Naive thymus-derived CD8-positive, alpha-beta T cell (primary cell): ENCODE measurements around the gene SMYD3. TPM values are rescaled to one million over a fixed set of nuclear protein-coding genes. Genes with fewer than 3 reads are reported as not detected.

Experiments
- ATAC-seq, 2 donors: fragments of 150-1000 bp; cut with Tn5 transposase in 1 of 2; sonication (Bioruptor Pico), chemical (Tn5 transposase) in 1 of 2; 1 replicate in 1 of 2; 2 replicates in 1 of 2; pipeline ENCODE4 v1.10.0; 2021; ENCODE audit warnings: mild to moderate bottlenecking in 2 of 2, moderate library complexity in 2 of 2
- POLR2A ChIA-PET: fragments of 350-600 bp; sonication (Branson Sonifier 250); formaldehyde crosslinking; loops from one replicate; lab custom pipeline; 2021; ENCODE audit warnings: antibody characterized with exemption; lab: Charles Lee
- DNase-seq, 10 donors: peaks; one replicate each; pipeline versions ENCODE4 v3.0.0 to v3.0.0-alpha.2; 2020 to 2022
- H3K27ac Mint-ChIP-seq, 10 donors: one replicate each; pipeline ENCODE4 v1.8.0; 2020 to 2022; ENCODE audit warnings: mild to moderate bottlenecking in 10 of 10, mixed read lengths in 10 of 10, moderate library complexity in 4 of 10, inconsistent platforms in 1 of 10
- H3K27me3 Mint-ChIP-seq, 5 donors: one replicate each; pipeline ENCODE4 v1.8.0; 2021 to 2022; ENCODE audit warnings: mixed read lengths in 5 of 5
- H3K36me3 Mint-ChIP-seq, 3 donors: one replicate each; pipeline ENCODE4 v1.8.0; 2020 to 2022; ENCODE audit warnings: mixed read lengths in 3 of 3, mild to moderate bottlenecking in 2 of 3, inconsistent platforms in 1 of 3
- H3K4me1 Mint-ChIP-seq, 4 donors: one replicate each; pipeline ENCODE4 v1.8.0; 2021 to 2022; ENCODE audit warnings: mixed read lengths in 4 of 4
- H3K4me3 Mint-ChIP-seq, 10 donors: one replicate each; pipeline ENCODE4 v1.8.0; 2020 to 2022; ENCODE audit warnings: mild to moderate bottlenecking in 10 of 10, mixed read lengths in 10 of 10, moderate library complexity in 6 of 10, inconsistent platforms in 1 of 10
- H3K9me3 Mint-ChIP-seq, 9 donors: one replicate each; pipeline ENCODE4 v1.8.0; 2020 to 2022; ENCODE audit warnings: mixed read lengths in 9 of 9, mild to moderate bottlenecking in 3 of 9, inconsistent platforms in 1 of 9, moderate library complexity in 1 of 9
- polyA plus RNA-seq, 3 donors: library from polyadenylated mRNA; unstranded; fragments of 300-500 nt; fragmentation: Illumina TruSeq; gene quantifications; one replicate each; pipeline ENCODE4 v1.2.3, GENCODE V29; 2021
- total RNA-seq, 8 experiments: library from RNA in 2 of 8; stranded (reverse) in 2 of 8; gene quantifications; one replicate each; pipeline ENCODE4 v1.2.3 and lab custom pipeline; 2021 to 2026

Gene SMYD3
- total and polyA plus RNA-seq, 5 experiments from 2014 or later: 19.1 to 42.1 (median 36.5) TPM

GRCh38 chr1:246418565-246419312 is 88.3 kb downstream of the SMYD3 start:
- POLR2A ChIA-PET: no interaction called here
- Mint-ChIP-seq H3K4me3 (no peak overlapping the region), H3K36me3 (peaks cover 24 to 44% (median 34%) of the 10 kb centered on the region in 3 donors), H3K4me1 (peaks cover 0 to 3% (median 2%) of the 10 kb centered on the region in 4 donors), H3K27ac (no peak overlapping the region), H3K27me3 (no peaks in the 10 kb centered on the region), H3K9me3 (peaks cover 0 to 22% (median 7%) of the 10 kb centered on the region in 9 donors)
- no peak for ATAC-seq
- no peak for DNase-seq

- H3K27ac Mint-ChIP-seq: no peak overlapping the region
- no peak overlapping the region for H3K4me3 Mint-ChIP-seq
- peaks cover 0 to 23% (median 7%) of the 10 kb centered on the region in 9 donors for H3K9me3 Mint-ChIP-seq
- no peaks in the 10 kb centered on the region for H3K27me3 Mint-ChIP-seq
- no peak for DNase-seq
- ATAC-seq: no peak
- POLR2A ChIA-PET: no interaction called here
- peaks cover 24 to 51% (median 35%) of the 10 kb centered on the region in 3 donors for H3K36me3 Mint-ChIP-seq
- peaks cover 0 to 5% (median 3%) of the 10 kb centered on the region in 4 donors for H3K4me1 Mint-ChIP-seq
Measured at GRCh38 chr1:246417813-246418564, 89.1 kb downstream of the SMYD3 start.

GRCh38 chr1:246417152-246417812 is 89.8 kb downstream of the SMYD3 start:
- Mint-ChIP-seq H3K27ac (no peak overlapping the region), H3K9me3 (peaks cover 1 to 26% (median 7%) of the 10 kb centered on the region in 9 donors), H3K27me3 (no peaks in the 10 kb centered on the region), H3K36me3 (peaks cover 25 to 56% (median 36%) of the 10 kb centered on the region in 3 donors), H3K4me1 (peaks cover 0 to 5% (median 2%) of the 10 kb centered on the region in 4 donors), H3K4me3 (no peak overlapping the region)
- DNase-seq: no peak
- POLR2A ChIA-PET: no interaction called here
- ATAC-seq: no peak

GRCh38 chr1:246416261-246416660 is 90.8 kb downstream of the SMYD3 start:
- peaks cover 1 to 31% (median 12%) of the 10 kb centered on the region in 9 donors for H3K9me3 Mint-ChIP-seq
- ATAC-seq: no peak
- no peak overlapping the region for H3K27ac Mint-ChIP-seq
- no peak overlapping the region for H3K4me3 Mint-ChIP-seq
- peaks cover 30 to 63% (median 40%) of the 10 kb centered on the region in 3 donors for H3K36me3 Mint-ChIP-seq
- no peaks in the 10 kb centered on the region for H3K27me3 Mint-ChIP-seq
- H3K4me1 Mint-ChIP-seq: peaks cover 0 to 3% (median 1%) of the 10 kb centered on the region in 4 donors
- POLR2A ChIA-PET: no interaction called here
- DNase-seq: no peak

GRCh38 chr1:246415028-246415427 is 92.1 kb downstream of the SMYD3 start:
- Mint-ChIP-seq H3K4me1 (peaks cover 0 to 3% (median 1%) of the 10 kb centered on the region in 4 donors), H3K27me3 (no peaks in the 10 kb centered on the region), H3K9me3 (peaks cover 1 to 31% (median 12%) of the 10 kb centered on the region in 9 donors), H3K27ac (no peak overlapping the region), H3K36me3 (peaks cover 30 to 65% (median 40%) of the 10 kb centered on the region in 3 donors), H3K4me3 (no peak overlapping the region)
- POLR2A ChIA-PET: no interaction called here
- ATAC-seq (no peak), DNase-seq (no peak)

GRCh38 chr1:246413430-246413829 is 93.6 kb downstream of the SMYD3 start:
- POLR2A ChIA-PET: no interaction called here
- Mint-ChIP-seq H3K36me3 (peaks cover 17 to 53% (median 26%) of the 10 kb centered on the region in 3 donors), H3K4me3 (no peak overlapping the region), H3K9me3 (peaks cover 0 to 22% (median 9%) of the 10 kb centered on the region in 9 donors), H3K27ac (no peak overlapping the region), H3K27me3 (no peaks in the 10 kb centered on the region), H3K4me1 (peaks cover 0 to 2% (median 0%) of the 10 kb centered on the region in 4 donors)
- DNase-seq (no peak), ATAC-seq (no peak)

GRCh38 chr1:246404078-246404477 is 103.0 kb downstream of the SMYD3 start:
- DNase-seq (no peak), ATAC-seq (no peak)
- Mint-ChIP-seq H3K27me3 (no peaks in the 10 kb centered on the region), H3K9me3 (peaks cover 0 to 15% (median 3%) of the 10 kb centered on the region in 9 donors), H3K36me3 (peaks cover 5 to 21% (median 6%) of the 10 kb centered on the region in 3 donors), H3K4me3 (no peak overlapping the region), H3K27ac (no peak overlapping the region), H3K4me1 (peaks cover 2 to 6% (median 2%) of the 10 kb centered on the region in 4 donors)
- POLR2A ChIA-PET: no interaction called here

GRCh38 chr1:246398126-246398813 is 108.8 kb downstream of the SMYD3 start:
- Mint-ChIP-seq H3K27me3 (no peaks in the 10 kb centered on the region), H3K27ac (peak overlapping the region in 2 of 10 donors; percentile 20 to 36), H3K9me3 (peaks cover 0 to 46% (median 20%) of the 10 kb centered on the region in 9 donors), H3K4me1 (peaks cover 0 to 6% (median 3%) of the 10 kb centered on the region in 4 donors), H3K36me3 (peaks cover 26 to 45% (median 43%) of the 10 kb centered on the region in 3 donors), H3K4me3 (no peak overlapping the region)
- DNase-seq (no peak), ATAC-seq (no peak)
- POLR2A ChIA-PET: no interaction called here

GRCh38 chr1:246397046-246397445 is 110.0 kb downstream of the SMYD3 start:
- no peak for ATAC-seq
- no peak for DNase-seq
- H3K4me1 Mint-ChIP-seq: peaks cover 0 to 6% (median 3%) of the 10 kb centered on the region in 4 donors
- no peaks in the 10 kb centered on the region for H3K27me3 Mint-ChIP-seq
- POLR2A ChIA-PET: no interaction called here
- no peak overlapping the region for H3K4me3 Mint-ChIP-seq
- peak overlapping the region in 1 of 10 donors; percentile 63 for H3K27ac Mint-ChIP-seq
- peaks cover 4 to 51% (median 27%) of the 10 kb centered on the region in 9 donors for H3K9me3 Mint-ChIP-seq
- H3K36me3 Mint-ChIP-seq: peaks cover 30 to 54% (median 49%) of the 10 kb centered on the region in 3 donors

GRCh38 chr1:246396322-246396721 is 110.8 kb downstream of the SMYD3 start:
- H3K27ac Mint-ChIP-seq: peak overlapping the region in 1 of 10 donors; percentile 61

GRCh38 chr1:246394121-246394520 is 113.0 kb downstream of the SMYD3 start:
- no peak for ATAC-seq
- Mint-ChIP-seq H3K4me3 (no peak overlapping the region), H3K4me1 (peaks cover 0 to 8% (median 5%) of the 10 kb centered on the region in 4 donors), H3K27me3 (no peaks in the 10 kb centered on the region), H3K9me3 (peaks cover 11 to 67% (median 39%) of the 10 kb centered on the region in 9 donors), H3K27ac (no peak overlapping the region), H3K36me3 (peaks cover 47 to 65% (median 63%) of the 10 kb centered on the region in 3 donors)
- DNase-seq: no peak
- POLR2A ChIA-PET: no interaction called here

More at GRCh38 chr1:246396322-246396721, 110.8 kb downstream of the SMYD3 start:
- Mint-ChIP-seq H3K36me3 (peaks cover 37 to 61% (median 56%) of the 10 kb centered on the region in 3 donors), H3K9me3 (peaks cover 11 to 58% (median 34%) of the 10 kb centered on the region in 9 donors), H3K4me3 (no peak overlapping the region), H3K4me1 (peaks cover 0 to 8% (median 3%) of the 10 kb centered on the region in 4 donors), H3K27me3 (no peaks in the 10 kb centered on the region)
- POLR2A ChIA-PET: no interaction called here
- ATAC-seq: no peak
- no peak for DNase-seq

GRCh38 chr1:246390855-246391254 is 116.2 kb downstream of the SMYD3 start:
- Mint-ChIP-seq H3K27me3 (no peaks in the 10 kb centered on the region), H3K27ac (no peak overlapping the region), H3K4me1 (peaks cover 0 to 7% (median 4%) of the 10 kb centered on the region in 4 donors), H3K4me3 (no peak overlapping the region), H3K9me3 (peaks cover 11 to 46% (median 30%) of the 10 kb centered on the region in 9 donors), H3K36me3 (peaks cover 29 to 48% (median 39%) of the 10 kb centered on the region in 3 donors)
- ATAC-seq: no peak
- POLR2A ChIA-PET: no interaction called here
- DNase-seq: no peak
